Tibial artery (tissue), 4 donors: ENCODE measurements around the gene S1PR1.

Source experiments
- DNase-seq, 2 donors: peaks; one replicate each; pipeline ENCODE4 v3.0.0-alpha.2; 2019
- H3K27ac ChIP-seq, 2 donors: fragments of 200-600 bp; sonication (generic) in 1 of 2; 1 replicate in 1 of 2; 2 replicates in 1 of 2; pipeline ENCODE4 v1.5.1; 2018 to 2019; ENCODE audit warnings: mild to moderate bottlenecking in 1 of 2
- H3K27me3 ChIP-seq, 2 donors: fragments of 200-600 bp; sonication (generic) in 1 of 2; one replicate each; pipeline versions ENCODE4 v1.5.1 to v1.6.0; 2016 to 2019
- H3K36me3 ChIP-seq, 3 donors: fragments of 200-600 bp; sonication (generic) in 2 of 3; one replicate each; pipeline ENCODE4 v1.5.1; 2016 to 2019; ENCODE audit warnings: mild to moderate bottlenecking in 2 of 3
- H3K4me1 ChIP-seq, 4 donors: fragments of 200-600 bp; sonication (generic) in 2 of 4; 1 replicate in 3 of 4; 2 replicates in 1 of 4; pipeline ENCODE4 v1.5.1; 2016 to 2019
- H3K4me3 ChIP-seq, 2 donors: fragments of 200-600 bp; sonication (generic) in 1 of 2; 1 replicate in 1 of 2; 2 replicates in 1 of 2; pipeline ENCODE4 v1.5.1; 2018 to 2019; ENCODE audit warnings: mild to moderate bottlenecking in 2 of 2
- H3K9me3 ChIP-seq, 3 donors: fragments of 200-600 bp; sonication (generic) in 1 of 3; one replicate each; pipeline ENCODE4 v1.5.1; 2016 to 2019
- CTCF ChIP-seq, 2 experiments: fragments of 200-600 bp in 1 of 2; fragments of 450-650 bp in 1 of 2; IDR thresholded peaks; one replicate each; pipeline ENCODE4 v1.5.1; 2017 to 2019; ENCODE audit warnings: antibody characterized with exemption in 2 of 2, mild to moderate bottlenecking in 1 of 2, moderate library complexity in 1 of 2
- intact Hi-C: fragments of 100-400 bp; cut with DNase I; formaldehyde crosslinking; loops from one replicate; pipeline ENCODE4 v1.15.0; 2023; ENCODE audit warnings: low total_unique reads

The S1PR1 gene

GRCh38 chr1:101262060-101262459, 25.2 kb downstream of the S1PR1 start:
- Histone ChIP-seq H3K4me1 (peaks cover 0 to 10% (median 2%) of the 10 kb centered on the region in 4 donors), H3K36me3 (no peaks in the 10 kb centered on the region), H3K4me3 (no peak overlapping the region), H3K27me3 (no peaks in the 10 kb centered on the region), H3K9me3 (no peaks in the 10 kb centered on the region), H3K27ac (no peak overlapping the region)
- DNase-seq, result no peak
- intact Hi-C loops, result no loop called here
- no peak for TF ChIP-seq CTCF (IDR thresholded peaks at IDR 0.05)

GRCh38 chr1:101262630-101263348, 26.0 kb downstream of the S1PR1 start:
- TF ChIP-seq CTCF (IDR thresholded peaks at IDR 0.05), result no peak
- no peak overlapping the region for H3K27ac ChIP-seq

GRCh38 chr1:101264697-101265096, 27.9 kb downstream of the S1PR1 start:
- no peaks in the 10 kb centered on the region for H3K27me3 ChIP-seq
- no peak overlapping the region for H3K4me3 ChIP-seq
- intact Hi-C loops, result no loop called here
- DNase-seq, result peak in 1 of 2 donors; percentile 30
- H3K4me1 ChIP-seq, result peaks cover 0 to 10% (median 2%) of the 10 kb centered on the region in 4 donors
- H3K27ac ChIP-seq, result no peak overlapping the region
- no peaks in the 10 kb centered on the region for H3K9me3 ChIP-seq
- no peak for TF ChIP-seq CTCF (IDR thresholded peaks at IDR 0.05)
- no peaks in the 10 kb centered on the region for H3K36me3 ChIP-seq

More at GRCh38 chr1:101262630-101263348, 26.0 kb downstream of the S1PR1 start:
- Histone ChIP-seq H3K27me3 (no peaks in the 10 kb centered on the region), H3K4me3 (no peak overlapping the region), H3K9me3 (no peaks in the 10 kb centered on the region), H3K36me3 (no peaks in the 10 kb centered on the region), H3K4me1 (peaks cover 0 to 10% (median 2%) of the 10 kb centered on the region in 4 donors)
- no peak for DNase-seq
- intact Hi-C loops, result no loop called here

- Histone ChIP-seq H3K36me3 (no peaks in the 10 kb centered on the region), H3K4me1 (peaks cover 0 to 7% (median 0%) of the 10 kb centered on the region in 4 donors), H3K27ac (no peak overlapping the region), H3K4me3 (no peak overlapping the region), H3K9me3 (no peaks in the 10 kb centered on the region), H3K27me3 (no peaks in the 10 kb centered on the region)
- intact Hi-C loops, result no loop called here
- TF ChIP-seq CTCF (IDR thresholded peaks at IDR 0.05), result no peak
- DNase-seq, result no peak
These were observed 28.9 kb downstream of the S1PR1 start for GRCh38 chr1:101265684-101266083.

GRCh38 chr1:101267082-101267481, 30.3 kb downstream of the S1PR1 start:
- no peak for TF ChIP-seq CTCF (IDR thresholded peaks at IDR 0.05)
- H3K9me3 ChIP-seq, result no peaks in the 10 kb centered on the region

More at GRCh38 chr1:101267082-101267481, 30.3 kb downstream of the S1PR1 start:
- no peak overlapping the region for H3K27ac ChIP-seq
- H3K4me3 ChIP-seq, result no peak overlapping the region
- no peak for DNase-seq
- peaks cover 0 to 7% (median 0%) of the 10 kb centered on the region in 4 donors for H3K4me1 ChIP-seq
- no peaks in the 10 kb centered on the region for H3K36me3 ChIP-seq
- H3K27me3 ChIP-seq, result no peaks in the 10 kb centered on the region
- intact Hi-C loops, result no loop called here
